Bone marrow (tissue), 2 donors: ENCODE results near the gene MYH7B.

Experiments used
- DNase-seq, 2 donors: peaks; one replicate each; lab custom pipeline; 2025; lab: John Stamatoyannopoulos, UW

The MYH7B gene

GRCh38 chr20:35004749-35005462, 49.2 kb downstream of the MYH7B start:
- DNase-seq: no peak
